Ishikawa (cell line): ENCODE measurements around the gene RAI1.

Experiments
- CEBPB ChIP-seq: IDR thresholded peaks from 2 replicates; pipeline ENCODE4 v1.6.1; 2012
- EGR1 ChIP-seq: IDR thresholded peaks from 2 replicates; pipeline ENCODE4 v1.6.1; 2012
- REST ChIP-seq: IDR thresholded peaks from 2 replicates; pipeline ENCODE4 v1.6.1; 2012; ENCODE audit warnings: low read depth, mild to moderate bottlenecking
- TAF1 ChIP-seq: IDR thresholded peaks from 2 replicates; pipeline ENCODE4 v1.6.1; 2012; ENCODE audit warnings: low read depth, mild to moderate bottlenecking

- TF ChIP-seq REST (no peak), TAF1 (no peak), CEBPB (no peak), EGR1 (no peak)
Measured at GRCh38 chr17:17679748-17680147, 1.5 kb upstream of the RAI1 start.
